GM19099 (cell line): ENCODE results near the gene KCND1.

ENCODE experiments used
- POLR2A ChIP-seq: IDR thresholded peaks from 3 replicates; pipeline ENCODE4 v1.6.1; 2011; ENCODE audit warnings: low read depth; ENCODE audit not compliant: insufficient read length; ENCODE audit errors: extremely low read depth

Gene KCND1

DNA sequence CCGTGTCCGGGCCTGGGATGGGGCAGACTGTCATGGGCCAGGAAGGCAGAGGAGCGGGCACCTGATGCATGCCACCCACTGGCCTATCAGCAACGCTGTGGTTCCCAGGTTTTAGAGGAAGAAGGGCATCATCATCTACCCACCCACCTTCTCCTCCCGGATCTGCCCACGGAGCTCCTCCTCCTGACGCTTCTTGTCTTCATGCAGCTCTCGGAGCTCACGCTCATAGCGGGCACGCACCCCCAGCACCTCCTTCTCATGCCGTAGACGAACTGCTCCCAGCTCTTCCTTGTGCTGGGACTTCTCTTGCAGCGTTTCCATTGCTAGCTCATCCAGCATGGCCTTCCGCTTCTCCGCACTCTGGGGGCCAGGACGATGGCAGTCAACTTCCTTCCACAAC, 11.4 kb upstream of the KCND1 start:
- no peak for TF ChIP-seq POLR2A

DNA sequence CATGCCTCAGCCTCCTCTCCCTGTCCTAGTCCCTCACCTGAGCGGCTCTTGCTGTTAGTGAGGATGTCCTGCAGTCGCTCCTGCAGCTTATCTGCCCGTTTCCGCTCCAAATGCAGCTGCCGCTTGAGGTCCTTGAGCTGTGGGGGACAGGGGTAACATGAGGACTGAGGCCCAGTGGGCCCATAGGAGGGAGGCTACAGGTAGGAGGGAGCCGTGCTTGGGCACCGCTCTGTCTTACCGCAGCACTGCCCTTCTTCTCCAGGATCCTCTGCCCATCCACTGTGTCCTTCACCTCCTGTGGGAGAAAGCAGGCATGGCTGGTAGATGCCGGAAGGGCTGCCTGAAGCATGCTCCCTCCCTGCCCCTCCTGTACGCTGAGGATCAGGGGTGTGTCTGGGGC, 9.5 kb upstream of the KCND1 start:
- TF ChIP-seq POLR2A, result no peak

DNA sequence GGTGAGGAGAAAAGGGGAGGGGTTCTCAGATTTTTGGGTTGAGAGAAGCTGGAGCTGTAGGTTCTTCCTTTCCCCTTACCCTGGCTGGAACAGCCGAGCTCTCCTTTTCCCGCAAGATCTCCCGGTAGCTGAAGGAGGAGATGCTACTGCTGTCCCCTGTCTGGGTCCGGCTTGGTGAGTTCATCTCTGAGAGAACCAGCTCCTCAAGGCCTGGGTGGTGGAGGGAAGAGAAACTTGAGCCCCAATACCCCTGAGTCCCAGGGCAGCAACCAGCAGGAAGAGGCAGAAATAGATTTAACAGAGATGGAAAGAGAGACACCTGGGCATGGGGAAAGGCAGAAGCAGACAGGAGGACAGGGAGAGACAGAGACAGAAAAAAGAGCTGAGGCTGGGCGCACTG, 6.6 kb upstream of the KCND1 start:
- TF ChIP-seq POLR2A, result no peak

DNA sequence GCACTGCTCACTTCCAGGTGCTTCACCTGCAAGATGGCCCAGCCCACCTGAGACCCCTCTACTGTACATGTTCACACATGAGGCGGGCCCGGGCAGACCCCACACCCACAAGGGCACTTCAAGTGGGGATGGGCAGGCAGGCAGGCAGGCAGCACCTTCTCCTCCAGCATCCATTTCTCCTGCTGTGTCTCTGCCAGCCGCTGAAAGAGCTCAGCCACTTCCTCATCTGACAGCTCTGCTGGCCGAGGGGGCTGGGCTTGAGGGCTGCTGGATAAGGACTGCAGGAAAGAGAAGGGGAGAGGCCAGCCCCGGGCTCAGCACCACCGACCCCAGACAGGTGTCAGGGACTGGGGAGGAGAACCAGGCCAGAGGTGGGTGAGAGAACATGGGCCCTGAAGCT, 4.4 kb upstream of the KCND1 start:
- TF ChIP-seq POLR2A, result no peak

DNA sequence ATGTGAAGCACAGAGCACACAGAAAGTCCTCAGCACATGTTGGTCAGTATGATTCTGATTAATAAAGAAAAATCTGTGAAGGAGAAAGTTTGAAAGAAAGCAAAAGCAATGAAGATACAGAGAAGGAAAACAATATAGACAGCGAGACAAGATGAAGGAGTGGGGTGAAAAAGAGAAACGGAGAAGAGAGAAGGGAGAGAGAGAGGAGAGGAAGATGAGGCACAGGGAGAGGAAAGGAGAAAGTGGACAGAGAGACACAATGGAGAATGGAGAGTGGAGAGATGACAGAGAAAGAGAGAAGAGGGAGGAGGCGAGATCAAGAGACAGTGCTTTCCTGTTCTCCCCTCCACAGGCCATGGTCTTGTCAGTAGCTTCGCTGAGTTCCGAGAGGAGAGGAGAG, 3.9 kb upstream of the KCND1 start:
- TF ChIP-seq POLR2A, result no peak

DNA sequence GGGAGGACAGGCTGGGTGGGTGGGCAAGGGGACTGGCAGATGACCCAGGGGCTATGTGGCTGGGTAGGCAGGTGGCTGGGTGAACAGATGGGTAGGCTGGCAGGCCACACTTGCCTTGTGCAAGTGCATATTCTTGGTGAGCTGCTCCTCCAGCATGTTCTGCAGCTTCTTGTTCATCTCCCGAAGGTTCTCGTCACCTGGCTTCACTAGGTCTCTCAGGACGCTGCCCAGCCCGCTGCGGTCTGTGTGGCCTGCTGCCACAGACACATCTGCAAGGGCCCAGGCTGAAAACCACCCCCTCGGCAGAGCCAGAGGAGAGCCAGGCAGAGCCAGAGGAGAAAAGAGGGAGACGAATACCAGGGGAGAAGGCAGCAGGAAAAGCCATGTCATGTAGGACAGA, 3.4 kb upstream of the KCND1 start:
- no peak for TF ChIP-seq POLR2A

DNA sequence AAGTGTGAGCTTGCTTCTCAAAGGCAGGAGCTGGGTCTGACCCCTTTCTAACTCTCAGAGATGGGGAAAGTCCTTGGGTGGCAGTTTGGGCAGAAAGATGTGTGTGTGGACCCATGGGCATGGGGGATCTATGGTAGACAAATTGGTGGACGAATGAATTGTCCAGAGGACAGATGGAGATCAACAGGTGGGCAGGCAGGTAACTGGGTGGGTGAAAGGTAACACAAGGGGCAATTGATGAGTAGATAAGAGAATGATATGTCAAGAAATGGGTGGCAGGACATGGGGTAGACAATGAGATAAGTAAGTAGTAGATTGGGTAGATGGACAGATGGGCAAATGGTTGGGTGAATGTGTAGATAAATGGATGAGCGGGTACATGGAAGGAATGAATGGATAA, 2.9 kb upstream of the KCND1 start:
- TF ChIP-seq POLR2A, result no peak

DNA sequence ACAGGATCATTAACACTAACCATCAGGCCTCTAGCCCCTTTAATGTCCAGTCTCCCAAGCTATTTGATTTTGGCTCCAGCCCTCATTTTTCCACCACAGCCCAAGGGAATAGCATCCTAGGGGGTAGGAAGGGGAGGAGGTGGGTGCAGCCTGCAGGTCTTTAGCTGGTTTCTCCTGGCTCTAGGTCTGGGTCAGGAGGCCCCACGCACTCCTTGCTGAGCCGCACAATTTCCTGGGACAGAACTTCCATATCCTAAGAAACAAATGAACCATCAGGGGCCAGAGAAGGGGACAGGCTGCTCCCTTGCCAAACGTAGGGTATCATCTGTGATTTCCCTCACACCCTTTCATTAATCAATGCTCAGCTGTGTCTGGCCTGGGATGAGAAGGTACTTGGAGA, 2.4 kb upstream of the KCND1 start:
- TF ChIP-seq POLR2A, result no peak

DNA sequence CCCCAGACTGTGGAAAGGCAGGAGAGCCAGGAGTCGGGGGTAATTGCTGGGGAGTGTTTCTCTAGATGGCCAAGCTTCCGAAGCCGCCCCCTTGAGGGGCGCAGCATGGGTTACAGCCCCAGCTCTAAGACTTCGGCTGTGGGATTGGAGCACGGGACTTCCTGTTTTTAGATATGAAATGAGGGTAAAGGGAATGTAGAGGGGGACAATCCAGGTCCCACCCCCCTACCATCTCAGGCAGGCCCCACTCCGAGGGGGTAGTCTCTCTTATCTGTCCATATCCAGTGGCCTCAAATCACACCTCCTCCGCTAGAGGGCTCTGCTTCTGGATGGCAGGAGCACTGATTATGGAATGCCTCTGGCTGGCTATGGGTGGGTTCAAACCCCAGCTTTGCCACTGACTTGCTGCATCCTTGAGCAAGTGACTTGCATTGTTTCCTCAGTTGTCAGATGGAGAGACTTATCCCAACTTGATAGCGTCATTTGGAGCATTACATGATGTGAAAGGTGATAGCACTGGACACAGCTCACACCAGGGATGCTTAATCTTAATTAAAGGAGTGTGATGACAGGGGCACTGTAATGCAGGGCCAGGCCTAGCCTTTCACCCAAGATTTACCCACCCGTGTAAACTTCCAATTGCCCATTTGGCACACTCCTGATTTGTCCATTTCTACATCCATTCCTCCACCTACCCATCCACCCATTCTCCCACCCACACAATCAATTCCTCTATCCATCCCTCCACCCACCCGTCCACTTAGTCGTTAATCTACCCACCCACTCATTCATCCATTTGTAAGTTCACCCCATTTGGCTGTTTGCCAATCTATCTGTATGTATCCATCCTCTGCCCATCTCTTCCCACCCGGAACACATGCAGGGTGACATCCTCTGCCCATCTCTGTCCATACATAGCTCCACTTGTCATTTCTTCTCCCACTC, 848 bp upstream of the KCND1 start:
- no peak for TF ChIP-seq POLR2A

DNA sequence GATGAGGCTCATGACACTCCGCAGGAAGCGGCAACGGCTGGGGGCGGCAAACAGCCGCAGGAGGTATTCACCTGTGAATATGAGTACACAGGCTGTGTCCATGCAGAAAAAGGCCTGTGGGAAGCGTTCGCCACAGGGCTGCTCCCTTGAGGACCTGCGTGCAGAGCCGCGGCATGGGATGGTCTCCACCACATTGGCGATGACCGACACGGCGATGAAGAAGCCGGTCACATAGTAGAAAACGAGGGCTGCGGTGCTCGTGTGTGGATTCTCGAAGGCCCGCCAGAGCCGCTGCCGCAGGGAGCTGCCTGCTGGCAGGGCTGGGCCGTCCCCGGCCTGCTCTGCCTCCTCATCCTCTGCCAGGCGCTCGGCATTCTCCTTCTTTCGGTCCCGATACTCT, 2.2 kb downstream of the KCND1 start:
- no peak for TF ChIP-seq POLR2A

DNA sequence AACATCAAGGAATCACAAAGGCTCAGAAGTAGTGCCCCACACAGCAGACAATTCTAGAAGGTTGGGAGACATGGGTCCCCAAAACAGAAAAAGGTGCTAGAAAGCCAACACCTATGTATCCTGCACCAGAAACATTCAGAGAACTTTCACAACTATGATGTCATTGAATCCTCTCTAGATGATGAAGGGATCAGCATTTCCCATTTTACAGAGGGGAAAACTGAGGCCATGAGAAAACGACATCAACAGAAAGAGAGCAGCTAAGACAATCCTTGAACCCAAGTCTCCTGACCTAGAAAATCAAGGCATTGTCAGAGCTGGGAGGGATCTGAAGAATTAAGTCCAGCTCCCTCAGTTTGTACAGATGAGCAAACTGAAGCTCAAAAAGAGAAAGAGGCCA, 3.3 kb downstream of the KCND1 start:
- TF ChIP-seq POLR2A, result no peak

DNA sequence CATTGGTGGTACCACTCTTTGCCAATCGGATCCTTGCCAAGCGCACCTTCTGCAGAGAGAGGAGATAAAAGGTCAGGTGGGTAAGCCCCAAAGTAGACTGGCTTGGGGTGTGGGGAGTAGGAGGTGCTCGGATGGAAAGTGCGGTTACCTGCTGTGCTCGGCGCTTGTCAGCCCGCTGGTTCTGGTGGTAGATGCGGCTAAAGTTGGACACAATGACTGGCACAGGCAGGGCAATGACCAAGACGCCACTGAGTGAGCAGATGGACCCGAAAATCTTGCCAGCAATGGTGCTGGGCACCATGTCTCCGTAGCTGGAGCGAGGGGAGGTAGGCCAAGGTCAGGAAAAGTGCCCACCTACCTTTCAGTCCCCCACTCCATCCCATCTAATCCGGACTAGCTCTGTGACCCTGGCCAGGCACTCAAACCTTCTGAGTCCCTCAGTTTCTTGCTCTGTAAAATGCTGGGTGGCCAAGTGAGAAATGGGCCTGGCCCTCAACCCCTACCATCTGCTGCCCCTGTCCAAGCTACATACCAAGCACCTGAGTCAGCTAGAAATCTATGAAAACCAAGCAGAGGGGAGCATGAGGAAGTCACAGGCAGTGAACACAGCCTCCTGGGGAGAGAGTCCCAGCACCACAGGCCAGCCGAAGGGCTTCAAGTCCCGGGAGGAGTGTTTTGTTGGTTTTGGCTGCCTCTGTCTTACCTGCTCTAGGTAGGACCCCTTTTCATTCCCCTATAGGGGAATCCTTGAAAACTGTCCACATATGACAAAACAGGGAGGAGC, 4.7 kb downstream of the KCND1 start:
- no peak for TF ChIP-seq POLR2A

DNA sequence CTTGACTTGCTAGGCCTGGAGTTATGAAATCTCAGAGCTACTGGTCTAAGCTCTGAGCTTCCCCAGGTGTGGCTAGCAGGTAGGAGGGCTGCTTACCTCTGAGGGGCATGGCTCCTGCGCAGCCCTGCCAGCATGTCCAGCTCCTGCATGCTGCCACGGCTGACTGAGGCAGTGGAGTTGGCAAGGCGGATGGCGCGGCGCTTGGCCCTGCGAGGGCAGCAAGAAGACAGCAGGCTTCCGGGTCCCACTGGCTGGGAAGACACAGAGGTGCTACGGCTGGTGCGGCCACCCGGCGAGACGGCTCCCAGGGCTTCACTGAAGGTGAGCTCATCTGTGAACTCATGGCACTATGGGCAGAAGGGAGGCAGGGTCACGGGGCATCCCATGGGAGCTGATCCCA, 5.7 kb downstream of the KCND1 start:
- TF ChIP-seq POLR2A, result no peak

DNA sequence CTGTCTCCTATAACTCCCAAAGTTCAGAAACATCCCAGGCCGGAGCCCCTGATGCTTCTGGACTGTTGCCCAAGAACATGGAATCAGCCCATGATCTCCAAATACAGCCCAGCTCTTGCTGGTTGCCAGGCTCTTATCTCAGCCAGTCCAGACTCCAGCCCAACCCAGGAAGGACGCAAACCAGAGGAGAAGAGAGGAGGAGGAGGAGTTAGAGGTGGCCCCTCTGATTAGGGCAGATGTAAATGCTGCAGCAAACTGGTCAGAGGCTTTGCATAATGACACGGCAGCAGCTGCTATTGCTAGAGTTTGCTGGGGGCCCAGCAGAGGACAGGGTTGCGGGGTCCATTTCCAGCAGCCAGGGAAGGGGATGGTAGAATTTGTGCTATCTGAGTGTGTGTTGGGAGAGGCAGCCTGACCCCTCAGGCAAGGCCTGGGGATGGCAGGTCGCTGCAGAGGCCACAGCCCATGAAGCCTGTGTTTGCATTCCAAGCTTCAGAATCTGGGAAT, 10.0 kb downstream of the KCND1 start:
- TF ChIP-seq POLR2A, result no peak

DNA sequence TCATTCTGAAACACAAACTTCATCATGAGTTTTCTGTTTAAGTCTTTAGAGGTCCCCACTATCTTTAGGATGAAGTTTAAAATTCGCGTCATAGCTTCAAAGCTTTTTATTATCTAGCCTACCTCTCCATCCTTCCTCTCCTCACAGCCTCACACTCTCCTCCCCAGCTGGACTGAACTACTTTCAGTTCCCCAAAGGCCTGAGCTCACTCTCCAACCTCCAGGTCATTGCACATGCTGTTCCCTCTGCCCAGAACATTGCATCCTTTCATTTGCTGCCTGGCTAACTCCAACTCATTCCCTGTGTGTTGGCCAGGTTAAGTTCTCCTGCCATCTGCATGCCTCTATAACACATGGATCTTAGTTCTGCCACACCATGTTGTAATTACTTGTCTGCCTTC, 11.4 kb downstream of the KCND1 start:
- TF ChIP-seq POLR2A, result no peak

DNA sequence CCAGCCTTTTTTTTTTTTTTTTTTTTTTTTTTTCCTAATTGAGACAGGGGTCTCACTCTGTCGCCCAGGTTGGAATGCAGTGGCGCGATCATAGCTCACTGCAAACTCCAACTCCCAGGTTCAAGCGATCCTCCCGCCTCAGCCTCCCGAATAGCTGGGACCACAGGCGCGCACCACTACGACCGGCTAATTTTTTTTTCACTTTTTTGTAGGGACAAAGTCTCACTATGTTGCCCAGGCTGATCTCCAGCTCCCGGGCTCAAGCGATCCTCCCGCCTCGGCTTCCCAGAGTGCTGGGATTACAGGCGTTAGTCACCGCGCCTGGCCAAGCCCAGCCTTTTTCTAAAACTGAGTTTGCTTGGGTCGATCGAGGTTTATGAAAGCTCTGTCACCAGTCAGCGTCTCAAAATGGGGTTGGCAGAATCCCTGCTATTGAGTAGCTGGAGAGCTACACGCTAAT, 13.0 kb downstream of the KCND1 start:
- no peak for TF ChIP-seq POLR2A

DNA sequence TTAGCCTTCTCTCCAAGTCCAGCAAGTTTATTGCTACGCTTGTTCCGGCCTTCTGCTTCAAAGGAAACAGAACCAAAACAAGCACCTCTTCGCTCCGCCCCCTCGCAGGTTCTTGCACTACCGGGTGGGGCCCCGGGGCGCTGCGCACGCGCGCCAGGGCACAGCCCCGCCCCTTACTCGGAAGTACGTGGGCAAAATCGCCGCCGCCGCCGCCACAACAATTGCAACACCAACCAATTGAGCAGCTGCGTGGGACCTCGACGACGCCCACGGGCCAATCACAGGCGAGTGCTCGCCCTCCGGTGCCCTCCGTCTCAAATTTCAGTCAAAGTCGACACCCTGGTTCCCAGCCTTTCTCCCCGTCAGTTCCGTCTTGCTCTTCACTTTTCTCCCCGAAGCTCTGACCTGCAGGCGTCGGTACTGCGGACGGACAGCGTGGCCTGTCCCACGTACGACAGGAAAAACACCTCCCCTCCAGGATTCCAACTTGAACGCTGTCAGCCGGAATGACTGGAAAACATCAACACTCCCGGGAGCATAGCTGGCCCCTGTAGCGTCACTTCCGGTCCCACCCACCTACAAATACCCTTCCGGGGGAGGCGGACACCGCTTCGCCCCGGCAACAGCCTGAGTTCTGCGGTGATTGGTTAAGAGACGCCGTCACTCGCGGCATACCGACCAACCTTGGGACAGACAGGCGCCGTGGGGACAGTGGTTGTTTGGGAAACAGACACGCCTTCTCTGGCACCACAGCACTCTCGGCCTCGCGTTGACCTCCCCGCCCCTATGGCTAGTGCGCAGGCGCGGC, 13.6 kb downstream of the KCND1 start:
- peak; percentile 45 for TF ChIP-seq POLR2A
